ENCODE measurements around the gene CCDC142.

Gene CCDC142

DNA sequence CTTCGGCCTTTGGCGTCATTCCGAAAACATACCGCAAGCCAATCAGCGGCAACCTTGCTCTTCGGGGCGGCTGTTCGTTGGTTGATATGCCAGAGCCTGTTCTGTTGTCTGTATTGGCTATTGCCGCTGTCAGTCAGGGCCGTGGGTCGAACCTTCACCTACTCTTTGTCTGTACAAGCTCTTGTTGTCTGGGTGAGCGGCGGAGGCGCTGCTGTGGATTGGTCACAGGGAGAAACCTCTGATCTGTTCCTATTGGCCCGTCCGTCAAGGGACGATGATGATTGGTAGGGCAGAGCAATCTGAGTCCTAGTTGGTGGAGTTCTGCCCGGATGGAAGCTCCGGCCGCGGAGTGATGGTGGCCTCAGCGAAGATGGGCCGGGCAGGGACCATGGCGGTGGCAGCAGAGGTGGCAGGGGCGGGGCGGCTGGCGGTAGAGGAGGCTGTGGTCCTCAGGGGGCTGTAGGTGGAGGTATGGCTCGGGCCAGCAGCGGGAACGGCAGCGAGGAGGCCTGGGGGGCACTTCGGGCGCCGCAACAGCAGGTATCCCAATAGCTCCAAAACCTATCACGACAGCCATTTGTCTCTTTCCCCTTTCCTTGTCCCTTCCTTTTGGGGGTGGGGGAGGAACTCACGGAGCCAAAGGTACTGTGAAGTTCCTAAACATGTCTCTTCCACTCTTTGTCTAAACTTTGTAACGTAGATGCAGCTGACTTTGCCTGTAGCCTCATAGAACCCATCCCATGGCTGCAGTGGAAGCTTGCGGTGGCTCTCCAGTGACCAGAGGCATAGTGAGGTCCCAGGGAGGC lies 24.5 kb downstream of the CCDC142 start, which contains the start of gene WBP1:
TSS of gene WBP1 (plus strand) at position 307 of the 806 bp plus-strand sequence. CDS start at position 472, 165 bp downstream.
- H3K27ac ChIP-seq: peak within 1 kb of the TSS; percentile 81
- TF ChIP-seq ZFX (IDR thresholded peaks at IDR 0.05): no peak
- TF ChIP-seq, protein P1, sequence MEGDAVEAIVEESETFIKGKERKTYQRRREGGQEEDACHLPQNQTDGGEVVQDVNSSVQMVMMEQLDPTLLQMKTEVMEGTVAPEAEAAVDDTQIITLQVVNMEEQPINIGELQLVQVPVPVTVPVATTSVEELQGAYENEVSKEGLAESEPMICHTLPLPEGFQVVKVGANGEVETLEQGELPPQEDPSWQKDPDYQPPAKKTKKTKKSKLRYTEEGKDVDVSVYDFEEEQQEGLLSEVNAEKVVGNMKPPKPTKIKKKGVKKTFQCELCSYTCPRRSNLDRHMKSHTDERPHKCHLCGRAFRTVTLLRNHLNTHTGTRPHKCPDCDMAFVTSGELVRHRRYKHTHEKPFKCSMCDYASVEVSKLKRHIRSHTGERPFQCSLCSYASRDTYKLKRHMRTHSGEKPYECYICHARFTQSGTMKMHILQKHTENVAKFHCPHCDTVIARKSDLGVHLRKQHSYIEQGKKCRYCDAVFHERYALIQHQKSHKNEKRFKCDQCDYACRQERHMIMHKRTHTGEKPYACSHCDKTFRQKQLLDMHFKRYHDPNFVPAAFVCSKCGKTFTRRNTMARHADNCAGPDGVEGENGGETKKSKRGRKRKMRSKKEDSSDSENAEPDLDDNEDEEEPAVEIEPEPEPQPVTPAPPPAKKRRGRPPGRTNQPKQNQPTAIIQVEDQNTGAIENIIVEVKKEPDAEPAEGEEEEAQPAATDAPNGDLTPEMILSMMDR (conservative IDR thresholded peaks at IDR 0.05): no peak

DNA sequence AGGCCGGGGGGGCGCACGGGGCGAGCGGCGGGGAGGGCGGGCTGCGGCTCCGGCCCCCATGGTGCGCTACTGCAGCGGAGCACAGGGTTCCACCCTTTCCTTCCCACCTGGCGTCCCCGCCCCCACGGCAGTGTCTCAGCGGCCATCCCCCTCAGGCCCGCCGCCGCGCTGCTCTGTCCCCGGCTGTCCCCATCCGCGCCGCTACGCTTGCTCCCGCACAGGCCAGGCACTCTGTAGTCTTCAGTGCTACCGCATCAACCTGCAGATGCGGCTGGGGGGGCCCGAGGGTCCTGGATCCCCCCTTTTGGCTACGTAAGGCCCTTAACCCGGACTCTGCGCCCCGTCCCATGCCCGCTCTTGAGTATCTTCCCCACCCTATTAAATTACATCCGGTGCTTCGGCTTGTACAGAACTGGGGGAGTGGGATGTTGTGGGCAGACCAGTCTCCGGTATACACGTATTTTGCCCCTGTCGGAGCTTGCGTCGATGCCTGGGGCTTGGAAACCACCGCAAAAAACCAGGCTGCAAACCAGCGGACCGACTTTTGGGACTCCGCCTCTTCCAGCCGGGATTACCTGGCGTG lies 25.2 kb downstream of the CCDC142 start:
- TF ChIP-seq, protein P1 (conservative IDR thresholded peaks at IDR 0.05): no peak
- TF ChIP-seq ZFX (IDR thresholded peaks at IDR 0.05): no peak
- peak overlapping the region; percentile 81 for H3K27ac ChIP-seq

DNA sequence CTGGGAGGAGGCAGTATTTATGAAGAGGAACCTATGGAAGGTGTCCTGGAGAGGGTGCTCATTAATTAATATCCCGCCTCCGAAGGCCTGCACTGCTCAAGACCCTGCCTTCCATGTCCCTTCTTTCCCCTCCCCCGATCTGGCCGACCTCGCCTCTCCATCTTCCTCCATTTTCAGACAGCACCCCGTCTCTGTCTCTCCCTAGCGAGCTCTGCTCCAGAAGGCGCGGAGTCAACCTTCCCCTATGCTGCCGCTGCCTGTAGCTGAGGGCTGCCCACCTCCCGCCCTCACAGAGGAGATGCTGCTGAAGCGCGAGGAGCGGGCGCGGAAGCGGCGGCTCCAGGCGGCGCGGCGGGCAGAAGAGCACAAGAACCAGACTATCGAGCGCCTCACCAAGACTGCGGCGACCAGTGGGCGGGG lies 25.7 kb downstream of the CCDC142 start:
- no peak for TF ChIP-seq ZFX (IDR thresholded peaks at IDR 0.05)
- TF ChIP-seq, protein P1 (conservative IDR thresholded peaks at IDR 0.05): no peak
- peak overlapping the region; percentile 81 for H3K27ac ChIP-seq

DNA sequence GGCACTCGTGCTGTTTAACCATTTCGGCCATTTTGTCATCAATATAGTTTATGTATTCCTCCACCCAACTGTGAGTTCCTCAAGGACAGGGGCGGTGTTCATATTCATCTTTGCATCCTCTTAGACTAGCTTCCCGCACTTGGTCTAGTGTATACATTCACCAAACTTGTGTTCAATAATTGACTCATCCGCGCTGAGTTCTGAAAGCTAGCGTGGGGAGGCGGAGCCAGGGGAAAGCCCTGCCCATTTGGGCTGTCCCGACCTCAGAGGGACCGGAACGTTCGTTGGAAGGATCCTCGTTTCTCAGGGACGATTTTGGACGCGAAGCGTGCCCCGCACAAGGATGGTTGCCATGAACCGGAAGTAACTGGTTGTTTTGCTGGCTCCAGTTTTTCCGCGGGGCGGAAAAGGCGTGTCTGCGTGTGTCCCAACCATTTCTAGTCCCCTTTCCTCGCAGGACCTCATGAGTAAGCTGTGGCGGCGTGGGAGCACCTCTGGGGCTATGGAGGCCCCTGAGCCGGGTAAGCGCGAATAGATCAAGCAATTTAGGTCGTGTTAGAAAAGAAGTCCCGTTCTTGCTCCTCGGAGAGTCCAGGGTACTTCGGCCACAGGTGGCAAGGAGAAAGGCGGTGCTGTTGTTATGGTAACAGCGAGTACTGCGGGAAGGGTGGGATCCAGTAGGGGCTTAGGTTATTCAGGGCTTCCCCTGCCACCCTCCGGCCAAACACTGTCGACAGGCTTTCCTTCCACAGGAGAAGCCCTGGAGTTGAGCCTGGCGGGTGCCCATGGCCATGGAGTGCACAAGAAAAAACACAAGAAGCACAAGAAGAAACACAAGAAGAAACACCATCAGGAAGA lies 27.9 kb downstream of the CCDC142 start, which contains the start of gene INO80B:
TSS of gene INO80B (plus strand) at position 434 of the 858 bp plus-strand sequence. CDS start at position 464, 30 bp downstream.
- H3K27ac ChIP-seq: peak within 1 kb of the TSS; percentile 60
- TF ChIP-seq, protein P1 (conservative IDR thresholded peaks at IDR 0.05): no peak
- TF ChIP-seq ZFX (IDR thresholded peaks at IDR 0.05): no peak

DNA sequence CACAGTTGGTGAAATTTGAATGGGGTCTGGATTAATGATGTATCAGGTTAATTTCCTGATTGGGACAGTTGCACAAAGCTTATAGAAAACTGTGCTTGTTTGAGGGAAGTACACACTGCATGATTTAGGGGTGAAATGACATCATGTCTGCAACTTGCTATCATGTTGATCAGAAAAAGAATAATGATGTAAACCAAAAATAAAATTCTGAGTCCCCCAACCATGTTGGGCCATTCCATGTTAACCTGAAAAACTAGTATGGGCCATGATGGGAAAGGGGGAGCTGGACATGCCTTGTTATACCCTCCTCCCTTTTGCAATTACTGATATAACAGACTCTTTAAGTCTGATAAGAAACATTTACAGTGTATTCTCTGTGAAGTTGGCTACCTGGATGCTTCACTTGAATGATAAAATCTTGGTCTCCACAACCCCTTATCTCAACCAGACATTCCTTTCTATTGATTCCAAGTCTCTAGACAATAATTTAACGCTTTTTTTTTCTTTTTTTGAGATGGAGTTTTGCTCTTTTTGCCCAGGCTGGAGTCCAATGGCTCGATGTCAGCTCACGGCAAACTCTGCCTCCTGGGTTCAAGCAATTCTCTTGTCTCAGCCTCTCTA lies 32.1 kb downstream of the CCDC142 start:
- TF ChIP-seq, protein P1 (conservative IDR thresholded peaks at IDR 0.05): no peak
- TF ChIP-seq ZFX (IDR thresholded peaks at IDR 0.05): no peak

DNA sequence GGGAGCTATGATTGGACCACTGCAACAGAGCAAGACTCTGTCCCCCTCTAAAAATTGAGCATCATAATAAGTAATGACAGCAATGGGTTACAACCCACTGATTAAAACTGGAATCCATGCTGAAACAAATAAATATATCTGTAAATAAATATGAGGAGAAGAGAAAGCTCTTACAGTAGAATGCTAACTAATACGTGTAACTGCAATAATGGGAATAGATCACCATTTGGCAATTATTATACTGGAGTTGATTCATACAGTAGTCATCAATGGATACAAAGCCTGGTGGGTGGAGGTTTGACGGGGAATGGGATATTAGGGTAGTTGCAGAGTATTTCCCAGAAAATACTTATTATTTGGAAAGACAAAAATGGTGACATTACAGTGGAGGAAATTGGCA lies 34.0 kb downstream of the CCDC142 start:
- TF ChIP-seq, protein P1 (conservative IDR thresholded peaks at IDR 0.05): no peak
- TF ChIP-seq ZFX (IDR thresholded peaks at IDR 0.05): no peak
- H3K27ac ChIP-seq: no peak overlapping the region

More for the DNA sequence above, 32.1 kb downstream of the CCDC142 start:
- no peak overlapping the region for H3K27ac ChIP-seq

Data from C4-2B (cell line).